ENCODE measurements around the gene FAM184B.

FAM184B gene

GRCh38 chr4:17595471-17596005, 185.9 kb downstream of the FAM184B start:
- Histone ChIP-seq H4K91ac (ENCODE audit: low read depth, low read length, poor library complexity) (no peak overlapping the region), H3K9me3 (replicated peaks in 1 of 2; ENCODE audit: control insufficient read depth in 2 of 2, insufficient read depth in 1 of 2, low read depth in 1 of 2, low read length in 2 of 2) (no peaks in the 10 kb centered on the region), H2AFZ (ENCODE audit: low read length) (no peak overlapping the region), H3K36me3 (replicated peaks in 1 of 2; ENCODE audit: control insufficient read depth in 2 of 2, insufficient read depth in 2 of 2, low read length in 2 of 2) (peaks cover 21 to 82% of the 10 kb centered on the region in 2 donors), H3K79me1 (ENCODE audit: low read depth, low read length) (no peaks in the 10 kb centered on the region), H3K4ac (ENCODE audit: low read length) (no peak overlapping the region), H4K8ac (ENCODE audit: low read depth, low read length) (no peak overlapping the region), H2AK5ac (ENCODE audit: low read depth, low read length) (no peak overlapping the region), H3K18ac (ENCODE audit: low read length) (no peak overlapping the region), H3K9ac (ENCODE audit: low read depth, low read length, poor library complexity) (no peak overlapping the region), H3K4me3 (ENCODE audit: low read length in 2 of 2) (no peak overlapping the region), H2BK5ac (ENCODE audit: low read length) (no peak overlapping the region), H3K14ac (ENCODE audit: low read length) (no peak overlapping the region), H3K4me2 (ENCODE audit: insufficient read depth, low read length, poor library complexity, severe bottlenecking) (no peak overlapping the region), H2BK15ac (ENCODE audit: low read length) (no peak overlapping the region), H2BK120ac (ENCODE audit: low read depth, low read length) (no peak overlapping the region), H3K4me1 (ENCODE audit: control insufficient read depth in 2 of 2, insufficient read depth in 1 of 2, low read depth in 1 of 2, low read length in 2 of 2) (no peaks in the 10 kb centered on the region), H2BK12ac (ENCODE audit: low read length) (no peak overlapping the region), H3K23ac (ENCODE audit: low read depth, low read length, poor library complexity) (no peak overlapping the region), H3K27me3 (ENCODE audit: control insufficient read depth in 3 of 3, insufficient read depth in 3 of 3, low read depth in 1 of 3, low read length in 3 of 3) (no peaks in the 10 kb centered on the region), H3K27ac (replicated peaks; ENCODE audit: low read length) (no peak overlapping the region)
- no CpG with 5 or more reads among the region's 6 CpGs for WGBS, 2 donors (ENCODE audit: extremely low coverage in 2 of 2, insufficient read length in 2 of 2, insufficient replicate concordance in 1 of 2)
- no peak for DNase-seq (ENCODE audit: low spot score)

- Histone ChIP-seq H3K9ac (ENCODE audit: low read depth, low read length, poor library complexity) (no peak overlapping the region), H3K27me3 (ENCODE audit: control insufficient read depth in 3 of 3, insufficient read depth in 3 of 3, low read depth in 1 of 3, low read length in 3 of 3) (no peaks in the 10 kb centered on the region), H3K18ac (ENCODE audit: low read length) (no peak overlapping the region), H2AFZ (ENCODE audit: low read length) (no peak overlapping the region), H2BK15ac (ENCODE audit: low read length) (no peak overlapping the region), H3K4ac (ENCODE audit: low read length) (no peak overlapping the region), H4K8ac (ENCODE audit: low read depth, low read length) (no peak overlapping the region), H3K4me3 (ENCODE audit: low read length in 2 of 2) (no peak overlapping the region), H3K4me2 (ENCODE audit: insufficient read depth, low read length, poor library complexity, severe bottlenecking) (no peak overlapping the region), H3K9me3 (replicated peaks in 1 of 2; ENCODE audit: control insufficient read depth in 2 of 2, insufficient read depth in 1 of 2, low read depth in 1 of 2, low read length in 2 of 2) (no peaks in the 10 kb centered on the region), H4K91ac (ENCODE audit: low read depth, low read length, poor library complexity) (no peak overlapping the region), H2BK12ac (ENCODE audit: low read length) (no peak overlapping the region), H3K4me1 (ENCODE audit: control insufficient read depth in 2 of 2, insufficient read depth in 1 of 2, low read depth in 1 of 2, low read length in 2 of 2) (no peaks in the 10 kb centered on the region), H2AK5ac (ENCODE audit: low read depth, low read length) (no peak overlapping the region), H2BK5ac (ENCODE audit: low read length) (no peak overlapping the region), H3K27ac (replicated peaks; ENCODE audit: low read length) (no peak overlapping the region), H3K79me1 (ENCODE audit: low read depth, low read length) (no peaks in the 10 kb centered on the region), H3K23ac (ENCODE audit: low read depth, low read length, poor library complexity) (no peak overlapping the region), H2BK120ac (ENCODE audit: low read depth, low read length) (no peak overlapping the region), H3K14ac (ENCODE audit: low read length) (no peak overlapping the region), H3K36me3 (replicated peaks in 1 of 2; ENCODE audit: control insufficient read depth in 2 of 2, insufficient read depth in 2 of 2, low read length in 2 of 2) (peaks cover 6 to 88% of the 10 kb centered on the region in 2 donors)
- no peak for DNase-seq (ENCODE audit: low spot score)
- no CpG with 5 or more reads among the region's 3 CpGs for WGBS, 2 donors (ENCODE audit: extremely low coverage in 2 of 2, insufficient read length in 2 of 2, insufficient replicate concordance in 1 of 2)
Measured at GRCh38 chr4:17589355-17589754, 192.1 kb downstream of the FAM184B start.

- Histone ChIP-seq H2BK15ac (ENCODE audit: low read length) (no peak overlapping the region), H3K4me3 (ENCODE audit: low read length in 2 of 2) (no peak overlapping the region), H3K4me2 (ENCODE audit: insufficient read depth, low read length, poor library complexity, severe bottlenecking) (no peak overlapping the region), H3K9me3 (replicated peaks in 1 of 2; ENCODE audit: control insufficient read depth in 2 of 2, insufficient read depth in 1 of 2, low read depth in 1 of 2, low read length in 2 of 2) (no peaks in the 10 kb centered on the region), H3K9ac (ENCODE audit: low read depth, low read length, poor library complexity) (no peak overlapping the region), H3K14ac (ENCODE audit: low read length) (no peak overlapping the region), H3K18ac (ENCODE audit: low read length) (no peak overlapping the region), H3K36me3 (replicated peaks in 1 of 2; ENCODE audit: control insufficient read depth in 2 of 2, insufficient read depth in 2 of 2, low read length in 2 of 2) (peaks cover 14 to 95% of the 10 kb centered on the region in 2 donors), H2BK12ac (ENCODE audit: low read length) (no peak overlapping the region), H4K8ac (ENCODE audit: low read depth, low read length) (no peak overlapping the region), H3K27me3 (ENCODE audit: control insufficient read depth in 3 of 3, insufficient read depth in 3 of 3, low read depth in 1 of 3, low read length in 3 of 3) (no peaks in the 10 kb centered on the region), H3K4me1 (ENCODE audit: control insufficient read depth in 2 of 2, insufficient read depth in 1 of 2, low read depth in 1 of 2, low read length in 2 of 2) (no peaks in the 10 kb centered on the region), H4K91ac (ENCODE audit: low read depth, low read length, poor library complexity) (no peak overlapping the region), H3K27ac (replicated peaks; ENCODE audit: low read length) (no peak overlapping the region), H2AK5ac (ENCODE audit: low read depth, low read length) (no peak overlapping the region), H3K4ac (ENCODE audit: low read length) (no peak overlapping the region), H2BK120ac (ENCODE audit: low read depth, low read length) (no peak overlapping the region), H2BK5ac (ENCODE audit: low read length) (no peak overlapping the region), H3K23ac (ENCODE audit: low read depth, low read length, poor library complexity) (no peak overlapping the region), H3K79me1 (ENCODE audit: low read depth, low read length) (no peaks in the 10 kb centered on the region), H2AFZ (ENCODE audit: low read length) (no peak overlapping the region)
- no peak for DNase-seq (ENCODE audit: low spot score)
- no CpG with 5 or more reads among the region's 9 CpGs for WGBS, 2 donors (ENCODE audit: extremely low coverage in 2 of 2, insufficient read length in 2 of 2, insufficient replicate concordance in 1 of 2)
Measured at GRCh38 chr4:17587094-17587822, 194.2 kb downstream of the FAM184B start.

- H3K27me3 ChIP-seq (ENCODE audit: control insufficient read depth in 3 of 3, insufficient read depth in 3 of 3, low read depth in 1 of 3, low read length in 3 of 3): no peaks in the 10 kb centered on the region
- DNase-seq (ENCODE audit: low spot score): no peak
- H3K27ac ChIP-seq (replicated peaks; ENCODE audit: low read length): no peak overlapping the region
- no peak overlapping the region for H3K4ac ChIP-seq (ENCODE audit: low read length)
- no peak overlapping the region for H3K14ac ChIP-seq (ENCODE audit: low read length)
- H3K9me3 ChIP-seq (replicated peaks in 1 of 2; ENCODE audit: control insufficient read depth in 2 of 2, insufficient read depth in 1 of 2, low read depth in 1 of 2, low read length in 2 of 2): no peaks in the 10 kb centered on the region
- H2AK5ac ChIP-seq (ENCODE audit: low read depth, low read length): no peak overlapping the region
- no peak overlapping the region for H3K4me3 ChIP-seq (ENCODE audit: low read length in 2 of 2)
- no peak overlapping the region for H4K8ac ChIP-seq (ENCODE audit: low read depth, low read length)
- no peak overlapping the region for H2AFZ ChIP-seq (ENCODE audit: low read length)
- peaks cover 16 to 98% of the 10 kb centered on the region in 2 donors for H3K36me3 ChIP-seq (replicated peaks in 1 of 2; ENCODE audit: control insufficient read depth in 2 of 2, insufficient read depth in 2 of 2, low read length in 2 of 2)
- H2BK120ac ChIP-seq (ENCODE audit: low read depth, low read length): no peak overlapping the region
- H3K4me2 ChIP-seq (ENCODE audit: insufficient read depth, low read length, poor library complexity, severe bottlenecking): no peak overlapping the region
- no peak overlapping the region for H4K91ac ChIP-seq (ENCODE audit: low read depth, low read length, poor library complexity)
- H3K79me1 ChIP-seq (ENCODE audit: low read depth, low read length): no peaks in the 10 kb centered on the region
- no peak overlapping the region for H2BK12ac ChIP-seq (ENCODE audit: low read length)
- no peak overlapping the region for H3K23ac ChIP-seq (ENCODE audit: low read depth, low read length, poor library complexity)
- no peak overlapping the region for H3K9ac ChIP-seq (ENCODE audit: low read depth, low read length, poor library complexity)
- WGBS, 2 donors (ENCODE audit: extremely low coverage in 2 of 2, insufficient read length in 2 of 2, insufficient replicate concordance in 1 of 2): no CpG with 5 or more reads among the region's 10 CpGs
- no peak overlapping the region for H2BK15ac ChIP-seq (ENCODE audit: low read length)
- no peak overlapping the region for H2BK5ac ChIP-seq (ENCODE audit: low read length)
- no peaks in the 10 kb centered on the region for H3K4me1 ChIP-seq (ENCODE audit: control insufficient read depth in 2 of 2, insufficient read depth in 1 of 2, low read depth in 1 of 2, low read length in 2 of 2)
- no peak overlapping the region for H3K18ac ChIP-seq (ENCODE audit: low read length)
Measured at GRCh38 chr4:17584521-17585213, 196.8 kb downstream of the FAM184B start.
